Heart left ventricle (tissue), 16 donors: Measurements from ENCODE around the gene FAM171A2. TPM values are rescaled to one million over a fixed set of nuclear protein-coding genes. Genes with fewer than 3 reads are reported as not detected.
A peak's percentile ranks its signal among the peaks of the same experiment; 100 is the strongest.

Experiments
- ATAC-seq, 4 donors: fragments of 200-7000 bp; cut with Tn5 transposase; one replicate each; pipeline ENCODE4 v1.9.1; 2020 to 2022; ENCODE audit warnings: moderate library complexity in 4 of 4, mild to moderate bottlenecking in 3 of 4, moderate number of reproducible peaks in 1 of 4
- DNase-seq, 5 donors: peaks; one replicate each; pipeline ENCODE4 v3.0.0-alpha.2; 2020
- H3K27ac ChIP-seq, 12 donors: fragments of 200-600 bp; sonication (generic) in 4 of 12; one replicate each; pipeline versions ENCODE4 v1.5.0 to v1.8.0; 2016 to 2022; ENCODE audit warnings: mild to moderate bottlenecking in 2 of 12
- H3K27me3 ChIP-seq, 9 donors: fragments of 200-600 bp; sonication (generic) in 2 of 9; one replicate each; pipeline versions ENCODE4 v1.5.1 to v1.8.0; 2016 to 2022; ENCODE audit warnings: mild to moderate bottlenecking in 3 of 9
- H3K36me3 ChIP-seq, 9 donors: fragments of 200-600 bp; sonication (generic) in 2 of 9; one replicate each; pipeline versions ENCODE4 v1.5.0 to v1.8.0; 2018 to 2022; ENCODE audit warnings: mild to moderate bottlenecking in 2 of 9
- H3K4me1 ChIP-seq, 12 donors: fragments of 200-600 bp; sonication (generic) in 4 of 12; one replicate each; pipeline versions ENCODE4 v1.5.0 to v1.8.0; 2016 to 2022; ENCODE audit warnings: mild to moderate bottlenecking in 3 of 12
- H3K4me3 ChIP-seq, 12 donors: fragments of 200-600 bp; sonication (generic) in 4 of 12; one replicate each; pipeline versions ENCODE4 v1.5.0 to v1.8.0; 2017 to 2022; ENCODE audit warnings: mild to moderate bottlenecking in 9 of 12, moderate library complexity in 4 of 12
- H3K9me3 ChIP-seq, 12 donors: fragments of 200-600 bp; sonication (generic) in 4 of 12; one replicate each; pipeline versions ENCODE4 v1.5.0 to v1.8.0; 2016 to 2022; ENCODE audit warnings: mild to moderate bottlenecking in 1 of 12
- CTCF ChIP-seq, 12 donors: fragments of 200-600 bp; sonication (generic) in 4 of 12; IDR thresholded peaks; one replicate each; pipeline versions ENCODE4 v1.5.0 to v1.8.0; 2018 to 2022; ENCODE audit warnings: antibody characterized with exemption in 12 of 12, mild to moderate bottlenecking in 5 of 12
- POLR2A ChIP-seq, 2 donors: fragments of 450-650 bp; IDR thresholded peaks; one replicate each; pipeline ENCODE4 v1.6.1; 2017; ENCODE audit warnings: antibody characterized with exemption in 2 of 2, mild to moderate bottlenecking in 2 of 2, moderate library complexity in 2 of 2
- WGBS, 4 donors: extraction: QIAGEN DNeasy Blood & Tissue Kit in 2 of 4; methylation state at CpG; one replicate each; pipeline versions ENCODE4 v1.1.5 to v1.1.7; 2013 to 2018; 5-methylcytosine and 5-hydroxymethylcytosine counted together
- intact Hi-C, 10 donors: fragments of 100-400 bp; cut with DNase I; formaldehyde crosslinking; loops; one replicate each; pipeline versions ENCODE4 v1.11.1 to v1.14.2; 2022
- polyA plus RNA-seq, 2 donors: library from polyadenylated mRNA; stranded (reverse); fragments of 200-250 nt; gene quantifications; one replicate each; pipeline ENCODE4 v1.2.3, GENCODE V29; 2013
- total RNA-seq, 9 donors: library from RNA; depleted of rRNA in 2 of 9; stranded (reverse); fragments of >200 nt in 2 of 9; fragmentation: NEBNext Ultra II Directional in 3 of 9; extraction: Animal tissue kit (Norgen Biotek cat#: 25700) in 3 of 9; gene quantifications; one replicate each; pipeline versions ENCODE4 v1.1.0 to v1.2.4, GENCODE V29; 2016 to 2023
- donor health status: ischemic (EF 13 %, LVEDD 7.1; RV severe dilation, severe dysfunction).
- donor health status: healthy with polysubstance abuse.
- donor health status: DM: no; HTN: yes; CAD: no.
- donor health status: DM: no; HTN: no; CAD: no.
- donor health status: ischemic (EF 25% LVEDD 6.9; RV normal size, moderate dysfunction).
- donor health status: ischemic (EF 25% LVEDD 5.7; RV mildly dilated, moderate dysfunction).
- donor health status: healthy.
- donor health status: DM: yes; HTN: yes; CAD: no.
- donor health status: ischemic (EF 35%, LVEDD 5.7; RV mildly dilated, moderate dysfunction).
- donor health status: nonischemic (EF 11% LVEDD 7.7; RV severe dilation, severe dysfunction).
- donor health status: DM: yes; HTN: yes; CAD: no.
- donor health status: PGD.
- donor health status: ischemic (EF 29% LVEDD 5.4; RV normal size, mild dysfunction).
- donor health status: nonischemic (EF 23%, LVEDD 6.1; RV moderate dilation, normal function).

The FAM171A2 gene
- total and polyA plus RNA-seq, 11 donors, result 0.40 to 2.1 (median 0.77) TPM

GRCh38 chr17:44402564-44403172 is 39.0 kb upstream of the FAM171A2 start:
- H3K4me3 ChIP-seq, result no peak overlapping the region
- no peak for ATAC-seq
- H3K36me3 ChIP-seq, result peaks cover 0 to 89% (median 82%) of the 10 kb centered on the region in 9 donors
- DNase-seq, result no peak
- H3K4me1 ChIP-seq, result no peaks in the 10 kb centered on the region
- 94 to 96% (median 95%) methylated on average over 5 of the region's 5 CpGs for WGBS, 4 donors
- no peaks in the 10 kb centered on the region for H3K27me3 ChIP-seq
- intact Hi-C loops, result loop anchor here in 3 of 10 donors (10.0 kb wide), 2 partner anchors 102 to 122 kb away; partner anchors contain the start of gene GPATCH8 (in 1 of the 3)
- H3K9me3 ChIP-seq, result no peaks in the 10 kb centered on the region
- H3K27ac ChIP-seq, result no peak overlapping the region
- no peak for TF ChIP-seq CTCF (IDR thresholded peaks at IDR 0.05)
- TF ChIP-seq POLR2A (IDR thresholded peaks at IDR 0.05), result no peak

- peak in 1 of 4 donors; percentile 31 for ATAC-seq
- TF ChIP-seq POLR2A (IDR thresholded peaks at IDR 0.05), result no peak
- TF ChIP-seq CTCF (IDR thresholded peaks at IDR 0.05), result peak in 11 of 12 donors; percentile 8 to 47 (median 33)
- Histone ChIP-seq H3K27me3 (no peaks in the 10 kb centered on the region), H3K27ac (no peak overlapping the region), H3K4me1 (no peaks in the 10 kb centered on the region), H3K4me3 (no peak overlapping the region), H3K36me3 (peaks cover 0 to 98% (median 86%) of the 10 kb centered on the region in 9 donors), H3K9me3 (no peaks in the 10 kb centered on the region)
- intact Hi-C loops, result loop anchor here in 4 of 10 donors (1.0 to 10.0 kb wide), 4 partner anchors 104 to 124 kb away; partner anchors contain the start of gene GPATCH8 (in 1 of the 4)
- DNase-seq, result no peak
- WGBS, 4 donors, result 91 to 94% (median 93%) methylated on average over 3 of the region's 3 CpGs
These were observed 36.7 kb upstream of the FAM171A2 start for GRCh38 chr17:44400226-44400847.

GRCh38 chr17:44398692-44399691 is 35.3 kb upstream of the FAM171A2 start:
- H3K4me1 ChIP-seq, result no peaks in the 10 kb centered on the region
- no peak overlapping the region for H3K4me3 ChIP-seq
- WGBS, 4 donors, result 95 to 97% (median 96%) methylated on average over 40 to 41 of the region's 41 CpGs
- intact Hi-C loops, result loop anchor here in 1 of 10 donors (10.0 kb wide), 1 partner anchor 126 kb away; no protein-coding TSS in a partner anchor
- H3K27me3 ChIP-seq, result no peaks in the 10 kb centered on the region
- no peak for DNase-seq
- H3K27ac ChIP-seq, result no peak overlapping the region
- peaks cover 0 to 86% (median 75%) of the 10 kb centered on the region in 9 donors for H3K36me3 ChIP-seq
- ATAC-seq, result peak in 1 of 4 donors; percentile 20
- no peaks in the 10 kb centered on the region for H3K9me3 ChIP-seq
- TF ChIP-seq CTCF (IDR thresholded peaks at IDR 0.05) (no peak), POLR2A (IDR thresholded peaks at IDR 0.05) (no peak)
